GM19035 (cell line): ENCODE measurements around the gene RNU2-63P.
"Not testable (repeated sequence)": the region's sequence is repeated elsewhere in the genome, so short reads cannot be mapped to it uniquely, and the experiment has no call there.

ENCODE experiments used
- ATAC-seq: cut with Tn5 transposase; IDR thresholded peaks from one replicate; pipeline ENCODE4 v1.9.1; 2021; ENCODE audit not compliant: unreplicated experiment

Gene RNU2-63P

DNA sequence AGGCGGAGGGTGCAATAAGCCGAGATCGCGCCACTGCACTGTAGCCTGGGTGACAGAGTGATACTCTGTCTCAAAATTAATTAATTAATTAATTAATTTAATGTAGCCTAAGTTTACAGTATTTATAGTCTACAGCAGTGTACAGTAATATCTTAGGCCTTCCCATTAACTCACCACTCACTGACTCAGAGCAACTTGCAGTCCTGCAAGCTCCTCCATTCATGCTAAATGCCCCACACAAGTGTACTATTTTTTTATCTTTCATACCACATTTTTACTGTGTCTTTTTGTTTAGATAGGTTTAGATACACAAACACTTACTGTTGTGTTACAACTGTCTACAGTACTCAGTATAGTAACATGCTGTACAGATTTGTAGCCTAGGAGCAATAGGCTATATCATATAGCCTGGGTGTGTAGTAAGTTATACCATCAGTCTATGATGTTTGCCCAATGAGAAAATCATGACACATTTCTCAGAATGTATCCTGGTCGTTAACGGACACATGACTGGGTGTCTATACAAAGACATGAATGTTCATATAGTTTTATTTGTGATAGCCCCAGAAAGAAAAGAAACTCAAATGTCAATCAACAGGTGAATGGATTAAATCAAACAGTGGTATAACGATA lies 15.8 kb upstream of the RNU2-63P start:
- no peak for ATAC-seq

GRCh38 chr2:88028931-88029330 lies 12.6 kb upstream of the RNU2-63P start:
- no peak for ATAC-seq

DNA sequence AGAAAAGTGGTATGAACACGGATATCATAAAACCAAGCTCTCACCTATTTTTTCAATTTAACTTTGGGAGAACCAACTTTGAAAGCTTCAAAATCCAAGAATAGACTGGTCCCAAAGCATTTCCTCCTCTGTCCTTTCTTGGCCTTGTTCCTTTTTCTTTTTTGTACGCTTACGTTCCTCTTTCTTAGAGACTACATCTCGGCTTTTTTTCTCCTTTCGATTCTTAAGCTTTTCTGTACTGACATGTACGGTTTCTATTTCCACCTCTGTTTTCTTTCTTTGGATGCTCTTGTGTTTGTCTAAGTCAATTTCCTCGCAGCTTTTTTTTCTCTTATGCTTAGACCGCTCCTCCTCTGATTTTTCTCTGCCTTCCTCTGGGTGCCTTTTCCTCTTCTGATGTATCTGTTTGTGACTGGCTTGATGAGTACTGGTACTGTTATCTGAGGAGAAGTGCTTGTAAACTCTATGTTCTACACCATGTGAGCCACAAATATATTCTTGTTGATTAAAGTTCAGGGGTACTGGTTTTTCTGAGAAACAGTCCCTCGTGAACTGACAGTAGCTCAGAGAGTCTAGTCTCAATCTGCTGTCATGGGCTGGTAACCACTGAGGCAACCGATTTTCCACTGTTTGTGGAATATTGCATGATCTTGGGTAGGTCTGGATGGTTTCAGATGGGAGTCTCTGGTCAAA lies 11.5 kb upstream of the RNU2-63P start:
- no peak for ATAC-seq

DNA sequence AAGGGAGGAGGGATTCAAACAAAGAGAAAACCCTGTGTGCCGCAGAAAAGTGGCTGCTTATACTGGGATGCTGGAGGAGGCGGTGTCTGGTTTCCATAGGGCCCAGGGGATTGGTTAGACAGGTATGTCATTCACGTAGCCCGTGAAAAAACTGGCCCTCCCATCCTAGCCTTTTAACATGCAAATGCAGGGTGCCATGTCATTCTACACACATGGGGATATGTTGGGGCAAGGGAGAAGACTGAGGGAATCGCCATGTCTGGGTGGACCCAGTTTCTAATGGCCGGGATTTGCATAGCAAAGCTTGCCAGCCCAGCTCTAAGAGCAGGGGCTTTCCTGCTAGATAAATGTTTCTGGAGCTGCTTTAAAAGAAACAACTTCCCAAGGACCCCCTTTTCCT lies 8.2 kb upstream of the RNU2-63P start:
- no peak for ATAC-seq

GRCh38 chr2:88022669-88022921 lies 6.2 kb upstream of the RNU2-63P start:
- ATAC-seq: no peak

DNA sequence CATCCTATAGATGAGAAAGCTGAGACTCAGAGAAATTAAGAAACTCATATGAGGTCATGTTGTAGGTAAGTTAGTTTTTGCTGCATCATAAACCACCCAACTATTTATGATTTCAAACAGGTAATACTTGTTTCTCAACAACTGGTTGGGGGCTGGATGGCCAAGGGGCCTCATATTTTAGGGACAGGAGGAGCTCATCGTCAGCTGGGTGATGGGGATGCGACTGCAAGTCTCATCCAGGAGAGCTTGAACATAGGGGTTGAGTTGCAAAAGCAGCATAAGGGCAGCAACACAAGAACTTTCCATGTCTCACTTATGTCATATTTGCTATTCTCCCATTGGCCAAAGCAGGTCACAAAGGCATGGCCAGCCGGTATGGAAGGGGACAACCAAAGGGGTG lies 3.6 kb upstream of the RNU2-63P start:
- ATAC-seq: no peak

DNA sequence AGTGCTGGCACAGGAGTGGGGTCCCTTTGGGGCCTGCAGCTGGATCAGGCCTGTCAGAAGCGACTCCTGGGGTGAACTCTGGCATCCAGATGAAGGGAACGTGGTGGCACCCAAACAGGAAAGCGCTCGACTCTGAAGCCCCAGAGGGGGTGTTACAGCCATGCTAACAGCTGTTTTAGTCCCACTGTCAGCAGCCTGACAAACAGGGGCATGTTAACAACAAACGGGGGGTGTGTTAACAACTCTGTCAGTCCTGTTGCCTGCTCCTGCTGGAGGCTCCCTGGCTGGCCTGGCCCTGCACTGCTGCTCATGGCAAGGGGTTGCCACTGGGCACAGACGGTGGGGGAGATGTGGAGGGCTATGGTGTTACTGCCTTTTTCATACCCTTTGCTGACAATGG lies 2.6 kb upstream of the RNU2-63P start:
- ATAC-seq: no peak

DNA sequence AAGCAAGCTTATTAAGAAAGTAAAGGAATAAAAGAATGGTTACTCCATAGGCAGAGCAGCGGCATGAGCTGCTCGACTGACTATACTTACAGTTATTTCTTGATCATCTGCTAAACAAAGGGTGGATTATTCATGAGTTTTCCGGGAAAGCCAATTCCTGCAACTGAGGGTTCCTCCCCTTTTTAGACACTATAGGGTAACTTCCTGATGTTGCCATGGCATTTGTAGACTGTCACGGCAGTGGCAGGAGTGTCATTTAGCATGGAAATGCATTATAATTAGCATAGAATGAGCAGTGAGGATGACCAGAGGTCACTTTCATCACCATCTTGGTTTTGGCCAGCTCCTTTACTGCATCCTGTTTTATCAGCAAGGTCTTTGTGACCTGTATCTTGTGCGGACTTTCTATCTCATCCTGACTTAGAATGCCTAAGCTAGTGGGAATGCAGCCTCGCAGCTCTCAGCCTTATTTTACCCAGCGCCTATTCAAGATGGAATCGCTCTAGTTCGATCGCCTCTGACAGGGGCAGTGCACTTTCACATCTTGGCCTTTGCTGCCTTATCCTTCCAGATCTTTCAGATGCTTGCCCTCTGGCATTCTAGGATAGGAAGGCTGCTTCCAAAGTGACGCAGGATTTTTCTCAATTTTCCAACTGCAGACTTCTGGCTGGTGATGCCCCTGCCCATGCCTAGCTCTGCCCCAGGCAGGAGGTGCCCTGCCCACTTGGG lies 1.9 kb upstream of the RNU2-63P start:
- not testable (repeated sequence) for ATAC-seq

DNA sequence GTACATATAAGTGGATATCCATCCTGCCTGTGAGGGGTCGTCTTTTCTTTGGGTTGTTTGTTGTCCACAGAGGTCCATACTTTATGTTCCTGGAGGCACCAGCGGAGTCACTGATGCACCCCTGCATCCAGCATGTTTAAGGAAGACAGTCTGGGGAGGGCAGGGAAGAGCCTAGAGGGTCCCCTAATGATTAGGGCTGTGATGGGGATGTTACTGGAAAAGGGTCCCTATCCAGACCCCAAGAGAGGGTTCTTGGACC lies 1.4 kb upstream of the RNU2-63P start:
- ATAC-seq: not testable (repeated sequence)

GRCh38 chr2:88016960-88017779 lies 823 bp upstream of the RNU2-63P start:
- peak; percentile 65 for ATAC-seq

DNA sequence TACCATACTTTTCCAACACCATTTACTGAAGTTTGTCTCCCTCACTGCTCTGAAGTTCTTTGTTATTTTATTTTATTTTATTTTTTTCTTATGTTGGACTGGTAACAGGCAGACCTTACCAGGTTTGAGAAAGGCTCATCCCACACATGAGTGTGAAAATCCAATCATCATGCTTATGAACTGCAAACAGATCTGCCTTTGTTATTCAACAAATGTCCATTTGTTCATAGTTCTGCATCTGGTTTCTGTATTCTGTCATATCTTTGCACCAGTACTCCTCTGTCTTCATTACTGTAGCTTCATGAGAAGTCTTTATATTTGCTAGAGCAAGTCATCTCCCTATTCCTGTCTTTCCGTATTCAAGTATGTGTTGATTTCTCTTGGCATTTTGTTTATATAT lies 5.3 kb downstream of the RNU2-63P start:
- ATAC-seq: no peak

GRCh38 chr2:88010136-88010535 lies 6.2 kb downstream of the RNU2-63P start:
- ATAC-seq: no peak

DNA sequence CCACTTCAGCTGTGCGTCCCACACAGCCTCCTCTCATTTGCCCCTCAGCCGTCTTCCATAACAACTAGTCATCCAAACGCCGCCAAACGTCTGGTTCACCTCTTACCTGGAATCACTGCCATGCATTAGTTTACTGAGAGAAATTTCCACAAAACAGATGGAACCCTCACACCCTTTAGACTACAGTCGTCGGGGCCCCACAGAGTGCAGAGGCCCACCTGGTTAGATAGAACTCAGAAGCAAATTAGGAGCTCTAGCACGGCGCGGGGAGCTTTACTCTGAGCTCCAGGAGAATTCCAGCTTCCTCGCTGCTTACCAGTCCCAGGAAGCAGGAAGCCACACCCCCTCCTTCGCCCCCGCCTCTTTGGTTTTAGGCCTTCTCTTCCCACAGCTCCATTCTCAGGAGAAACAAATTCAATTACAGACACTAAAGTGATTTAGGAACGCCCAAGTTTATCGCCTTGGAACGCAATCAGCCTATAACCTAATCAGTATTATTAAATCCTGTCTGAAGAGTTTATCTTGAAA lies 9.4 kb downstream of the RNU2-63P start:
- ATAC-seq: no peak

DNA sequence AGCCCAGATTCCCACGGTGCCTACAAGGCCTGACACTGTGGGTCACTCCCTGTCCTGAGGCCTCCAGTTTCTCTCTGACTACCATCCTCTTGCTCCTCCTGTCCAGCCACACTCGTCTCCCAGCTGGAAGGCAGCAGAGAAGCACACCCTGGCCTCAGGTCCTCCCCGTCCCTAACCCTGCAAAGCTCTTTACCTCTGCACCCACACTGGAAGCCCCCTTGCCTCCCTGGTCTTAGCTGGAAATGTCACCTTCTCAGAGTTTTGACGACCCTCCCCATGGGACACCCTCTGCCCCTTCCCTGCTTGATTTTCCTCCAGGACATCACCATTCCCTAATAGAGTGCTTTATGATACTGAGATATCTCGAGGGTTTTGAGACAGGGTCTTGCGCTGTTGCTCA lies 10.6 kb downstream of the RNU2-63P start:
- ATAC-seq: no peak

DNA sequence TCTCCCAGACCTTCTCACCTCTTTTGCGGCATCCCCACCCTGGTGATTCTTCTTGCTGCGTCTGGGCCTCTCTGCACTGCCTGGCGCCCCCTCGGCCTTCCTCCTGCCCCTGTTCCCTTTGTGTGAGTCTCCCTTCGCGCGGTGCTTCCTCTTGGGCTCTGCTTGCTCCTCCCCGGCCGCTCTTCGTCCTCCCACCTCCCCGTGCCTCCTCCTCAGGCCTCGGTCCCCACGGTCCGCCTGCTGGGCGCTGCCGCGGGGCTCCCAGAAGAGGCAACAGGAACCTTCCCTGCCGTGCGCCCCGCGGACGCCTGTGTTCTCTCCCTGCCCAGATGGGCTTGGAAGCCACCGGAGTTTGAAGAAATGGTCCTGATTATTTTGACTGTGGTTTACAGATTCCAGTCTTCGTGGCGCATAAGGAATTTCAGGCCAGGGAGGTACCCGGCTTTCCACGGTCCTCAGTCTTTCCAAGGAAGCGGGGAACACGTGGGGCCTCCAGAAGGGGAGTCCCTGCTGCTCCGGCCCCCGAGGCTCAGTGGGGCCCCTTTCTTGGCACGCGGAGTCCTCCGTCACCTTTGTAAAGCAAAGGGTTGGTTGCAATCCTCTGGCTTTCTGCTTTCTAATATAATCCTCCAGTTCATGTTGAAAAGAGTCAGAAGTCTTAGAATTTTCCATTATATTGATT lies 13.1 kb downstream of the RNU2-63P start:
- ATAC-seq: no peak

GRCh38 chr2:88002359-88002707 lies 14.0 kb downstream of the RNU2-63P start:
- ATAC-seq: no peak

DNA sequence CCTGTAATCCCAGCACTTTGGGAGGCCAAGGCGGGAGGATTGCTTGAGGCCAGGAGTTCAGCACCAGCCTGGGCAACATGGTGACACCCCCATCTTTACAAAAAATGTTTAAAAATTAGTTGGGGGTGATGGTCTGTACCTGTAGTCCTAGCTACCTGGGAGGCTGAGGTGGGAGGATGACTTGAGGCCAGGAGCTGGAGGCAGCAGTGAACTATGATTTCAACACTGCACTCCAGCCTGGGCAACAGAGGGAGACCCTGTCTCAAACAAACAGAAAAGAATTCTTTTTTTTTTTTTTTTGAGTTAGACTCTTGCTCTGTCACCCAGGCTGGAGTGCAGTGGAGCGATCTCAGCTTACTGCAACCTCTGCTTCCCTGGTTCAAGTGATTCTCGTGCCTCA lies 15.9 kb downstream of the RNU2-63P start:
- ATAC-seq: not testable (repeated sequence)

DNA sequence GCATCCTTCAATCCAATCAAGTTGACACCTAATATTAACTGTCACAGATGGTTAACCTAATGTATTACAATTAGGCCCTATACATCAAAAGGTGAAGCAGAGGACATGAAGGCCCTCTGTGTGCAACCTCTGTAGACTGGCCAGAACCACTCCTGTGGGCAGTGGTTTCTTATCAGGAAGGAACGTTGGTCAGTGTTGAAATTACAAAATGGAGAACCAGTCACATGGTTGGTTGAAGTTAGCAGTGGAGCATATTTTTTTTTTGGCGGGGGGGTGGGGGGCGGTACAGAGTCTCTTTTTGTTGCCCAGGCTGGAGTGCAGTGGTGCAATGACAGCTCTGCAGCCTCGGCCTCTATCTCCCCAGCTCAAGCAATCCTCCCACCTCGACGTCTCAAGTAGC lies 19.8 kb downstream of the RNU2-63P start:
- ATAC-seq: no peak

DNA sequence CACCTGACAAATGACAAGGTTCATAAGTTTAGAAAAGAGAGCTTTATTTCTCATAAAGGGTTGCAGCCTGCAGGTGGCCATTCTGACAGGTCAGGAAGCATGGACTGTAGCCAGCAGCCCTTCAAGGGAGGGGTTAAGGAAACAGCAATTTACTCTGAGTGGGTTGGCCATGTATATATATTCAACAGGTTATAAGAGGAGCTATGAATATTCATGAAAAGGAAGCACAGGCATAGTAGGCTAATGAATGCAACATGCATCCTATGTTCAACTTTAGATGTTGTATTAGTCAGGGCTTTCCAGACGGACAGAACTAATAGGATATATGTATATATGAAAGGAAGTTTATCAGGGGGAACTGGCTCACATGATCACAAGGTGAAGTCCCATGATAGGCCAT lies 20.6 kb downstream of the RNU2-63P start:
- no peak for ATAC-seq

DNA sequence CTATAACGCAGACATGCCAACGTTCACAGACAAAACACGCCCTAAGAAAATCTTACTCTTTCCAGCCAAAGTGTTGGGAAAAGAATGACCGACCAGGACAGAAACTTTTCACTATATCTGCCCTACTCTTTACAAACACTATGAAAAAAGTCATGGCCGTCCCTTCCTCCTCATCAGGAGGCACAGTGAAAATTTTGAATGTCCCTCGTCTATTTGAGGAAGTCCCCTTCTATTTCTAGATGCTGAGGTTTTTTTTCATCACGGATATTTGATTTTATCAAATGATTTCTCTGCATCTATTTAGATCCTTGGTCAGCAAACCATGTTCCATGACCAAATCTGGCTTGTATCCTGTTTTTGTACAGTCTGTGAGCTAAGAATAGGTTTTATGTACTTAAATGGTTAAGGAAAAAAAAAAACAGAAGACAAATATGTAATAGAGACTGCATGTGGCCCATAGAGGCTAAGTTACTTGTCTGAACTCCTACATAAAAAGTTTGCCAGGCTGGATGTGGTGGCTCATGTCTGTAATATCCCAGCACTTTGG lies 22.0 kb downstream of the RNU2-63P start:
- ATAC-seq: not testable (repeated sequence)

DNA sequence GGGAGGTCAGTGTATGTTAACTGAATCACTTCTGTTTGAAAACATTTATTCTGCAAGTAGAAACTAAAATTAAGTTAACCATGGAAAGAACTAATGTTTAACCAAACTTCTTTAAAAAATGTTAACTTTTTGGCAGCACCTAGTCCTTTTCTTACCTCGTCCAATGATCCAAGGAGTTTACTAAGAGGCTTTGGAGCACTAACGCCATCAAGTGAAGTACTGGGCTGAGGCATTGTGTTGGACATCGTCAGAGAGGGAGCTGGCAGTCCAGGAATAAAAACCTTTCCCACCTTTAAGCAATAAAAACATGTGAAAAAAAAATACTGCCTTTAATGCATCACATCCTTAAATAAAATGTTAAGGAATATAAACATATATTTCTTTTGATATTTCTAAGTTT lies 23.8 kb downstream of the RNU2-63P start:
- ATAC-seq: not testable (repeated sequence)
